Type B pancreatic cell (in vitro differentiated cells): ENCODE data around the gene SNED1. TPM values are rescaled to one million over a fixed set of nuclear protein-coding genes. Genes with fewer than 3 reads are reported as not detected.

ENCODE experiments used
- DNase-seq: peaks from one replicate; pipeline ENCODE4 v3.0.0; 2021; ENCODE audit warnings: mixed read lengths; ENCODE audit not compliant: unreplicated experiment; ENCODE audit errors: extremely low spot score
- H3K27ac Mint-ChIP-seq: 2 replicates; pipeline ENCODE4 v1.8.0; 2021; ENCODE audit warnings: mild to moderate bottlenecking, mixed read lengths
- H3K27me3 Mint-ChIP-seq: 2 replicates; pipeline ENCODE4 v1.8.0; 2021; ENCODE audit warnings: mixed read lengths
- H3K36me3 Mint-ChIP-seq: 2 replicates; pipeline ENCODE4 v1.8.0; 2021; ENCODE audit warnings: mixed read lengths
- H3K4me1 Mint-ChIP-seq: one replicate; pipeline ENCODE4 v1.8.0; 2021; ENCODE audit warnings: mixed read lengths; ENCODE audit not compliant: unreplicated experiment
- H3K4me3 Mint-ChIP-seq: 2 replicates; pipeline ENCODE4 v1.8.0; 2021; ENCODE audit warnings: mild to moderate bottlenecking, mixed read lengths
- H3K9me3 Mint-ChIP-seq: 2 replicates; pipeline ENCODE4 v1.8.0; 2021; ENCODE audit warnings: mixed read lengths
- total RNA-seq: library from RNA; stranded (reverse); gene quantifications from 2 replicates; pipeline ENCODE4 v1.2.1, GENCODE V29; 2021; ENCODE audit warnings: low replicate concordance
- TF ChIP-seq, protein P1 (sequence below): fragments of 200-600 bp; sonication (generic); conservative IDR thresholded peaks from 2 replicates; pipeline ENCODE4 v1.5.0; 2021; ENCODE audit warnings: antibody characterized with exemption, mild to moderate bottlenecking

SNED1 gene
- total RNA-seq, 1 donor from 2014 or later: 140 TPM

GRCh38 chr2:241130316-241130715 is 131.9 kb downstream of the SNED1 start:
- no peaks in the 10 kb centered on the region for H3K4me1 Mint-ChIP-seq
- TF ChIP-seq, protein P1, sequence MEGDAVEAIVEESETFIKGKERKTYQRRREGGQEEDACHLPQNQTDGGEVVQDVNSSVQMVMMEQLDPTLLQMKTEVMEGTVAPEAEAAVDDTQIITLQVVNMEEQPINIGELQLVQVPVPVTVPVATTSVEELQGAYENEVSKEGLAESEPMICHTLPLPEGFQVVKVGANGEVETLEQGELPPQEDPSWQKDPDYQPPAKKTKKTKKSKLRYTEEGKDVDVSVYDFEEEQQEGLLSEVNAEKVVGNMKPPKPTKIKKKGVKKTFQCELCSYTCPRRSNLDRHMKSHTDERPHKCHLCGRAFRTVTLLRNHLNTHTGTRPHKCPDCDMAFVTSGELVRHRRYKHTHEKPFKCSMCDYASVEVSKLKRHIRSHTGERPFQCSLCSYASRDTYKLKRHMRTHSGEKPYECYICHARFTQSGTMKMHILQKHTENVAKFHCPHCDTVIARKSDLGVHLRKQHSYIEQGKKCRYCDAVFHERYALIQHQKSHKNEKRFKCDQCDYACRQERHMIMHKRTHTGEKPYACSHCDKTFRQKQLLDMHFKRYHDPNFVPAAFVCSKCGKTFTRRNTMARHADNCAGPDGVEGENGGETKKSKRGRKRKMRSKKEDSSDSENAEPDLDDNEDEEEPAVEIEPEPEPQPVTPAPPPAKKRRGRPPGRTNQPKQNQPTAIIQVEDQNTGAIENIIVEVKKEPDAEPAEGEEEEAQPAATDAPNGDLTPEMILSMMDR: no peak

DNA sequence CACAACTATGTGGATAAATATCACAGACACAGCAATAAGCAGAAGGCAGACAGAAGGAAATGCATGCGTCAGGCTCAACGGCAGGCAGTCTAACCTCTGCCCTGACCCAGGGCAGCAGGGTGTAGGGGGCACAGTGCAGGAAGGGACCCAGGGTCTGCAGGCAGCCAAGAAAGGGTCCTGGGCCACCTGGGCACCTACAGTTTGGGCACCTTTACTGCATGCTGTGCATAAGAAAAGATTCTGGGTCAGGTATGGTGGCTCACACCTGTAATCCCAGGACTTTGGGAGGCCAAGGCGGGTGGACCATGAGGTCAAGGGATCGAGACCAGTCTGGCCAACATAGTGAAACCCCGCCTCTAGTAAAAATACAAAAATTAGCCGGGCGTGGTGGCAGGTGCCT is 133.1 kb downstream of the SNED1 start:
- Mint-ChIP-seq H3K36me3 (peaks cover 8% of the 10 kb centered on the region), H3K27ac (no peak overlapping the region), H3K4me3 (no peak overlapping the region), H3K27me3 (no peaks in the 10 kb centered on the region), H3K4me1 (no peaks in the 10 kb centered on the region), H3K9me3 (no peaks in the 10 kb centered on the region)
- no peak for DNase-seq
- TF ChIP-seq, protein P1: no peak

More at GRCh38 chr2:241130316-241130715, 131.9 kb downstream of the SNED1 start:
- DNase-seq: no peak
- Mint-ChIP-seq H3K4me3 (no peak overlapping the region), H3K36me3 (peaks cover 8% of the 10 kb centered on the region), H3K9me3 (no peaks in the 10 kb centered on the region), H3K27ac (no peak overlapping the region), H3K27me3 (no peaks in the 10 kb centered on the region)

GRCh38 chr2:241132538-241133435 is 134.4 kb downstream of the SNED1 start:
- H3K27me3 Mint-ChIP-seq: no peaks in the 10 kb centered on the region
- H3K27ac Mint-ChIP-seq: no peak overlapping the region
- no peak overlapping the region for H3K4me3 Mint-ChIP-seq
- no peaks in the 10 kb centered on the region for H3K4me1 Mint-ChIP-seq
- TF ChIP-seq, protein P1: no peak
- no peaks in the 10 kb centered on the region for H3K9me3 Mint-ChIP-seq
- DNase-seq: no peak
- peaks cover 8% of the 10 kb centered on the region for H3K36me3 Mint-ChIP-seq

DNA sequence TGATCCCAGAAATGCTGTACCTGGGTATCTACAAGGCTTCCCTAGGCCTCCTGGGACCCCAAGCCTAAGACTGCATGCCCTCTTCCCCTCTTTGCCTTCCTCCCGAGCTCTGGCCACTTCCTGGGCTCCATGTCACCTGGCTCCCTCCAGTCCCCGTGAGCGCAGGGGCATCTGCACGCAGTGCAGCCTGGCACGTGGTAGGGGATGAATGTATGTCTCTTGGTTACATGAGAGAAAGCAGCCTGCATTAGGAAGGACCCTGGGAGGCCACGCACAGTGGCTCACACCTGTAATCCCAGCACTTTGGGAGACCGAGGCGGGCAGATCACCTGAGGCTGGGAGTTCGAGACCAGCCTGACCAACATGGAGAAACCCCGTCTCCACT is 135.0 kb downstream of the SNED1 start:
- no peak for DNase-seq
- Mint-ChIP-seq H3K4me3 (no peak overlapping the region), H3K4me1 (no peaks in the 10 kb centered on the region), H3K27ac (no peak overlapping the region), H3K27me3 (no peaks in the 10 kb centered on the region), H3K9me3 (no peaks in the 10 kb centered on the region), H3K36me3 (peaks cover 8% of the 10 kb centered on the region)
- TF ChIP-seq, protein P1: no peak

DNA sequence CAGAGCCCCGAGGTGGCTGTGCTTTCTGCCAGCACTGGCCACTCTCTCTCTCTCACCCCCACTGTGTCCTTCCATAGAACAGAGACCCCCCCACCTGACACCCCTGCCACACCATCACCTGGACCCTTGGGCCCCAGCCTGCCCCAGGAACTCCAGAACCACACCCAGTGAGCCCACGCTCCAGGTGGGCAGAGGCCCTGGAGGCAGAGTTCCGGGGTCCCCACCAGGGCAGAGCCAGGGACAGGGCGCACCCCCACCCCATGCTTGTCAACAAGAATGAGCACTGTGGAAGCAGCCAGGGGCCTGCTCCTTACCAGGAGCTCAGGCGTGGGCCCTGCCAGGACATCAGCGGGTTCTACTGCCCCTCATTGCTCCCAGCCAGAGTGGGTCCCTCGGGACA is 136.3 kb downstream of the SNED1 start:
- no peaks in the 10 kb centered on the region for H3K4me1 Mint-ChIP-seq
- H3K27me3 Mint-ChIP-seq: no peaks in the 10 kb centered on the region
- no peaks in the 10 kb centered on the region for H3K9me3 Mint-ChIP-seq
- no peak overlapping the region for H3K4me3 Mint-ChIP-seq
- no peak overlapping the region for H3K27ac Mint-ChIP-seq
- H3K36me3 Mint-ChIP-seq: peaks cover 8% of the 10 kb centered on the region
- DNase-seq: no peak
- TF ChIP-seq, protein P1: no peak
